DND-41 (cell line): ENCODE data around the gene MSANTD1.

ENCODE experiments used
- ATAC-seq: fragments of 200-7000 bp; cut with Tn5 transposase; 3 replicates; pipeline ENCODE4 v1.9.1; 2021; ENCODE audit warnings: low read depth; ENCODE audit not compliant: insufficient read depth
- DNase-seq: peaks from one replicate; pipeline ENCODE4 v3.0.0-alpha.2; 2020
- H2AFZ ChIP-seq: 2 replicates; pipeline ENCODE4 v1.6.0; 2012; ENCODE audit warnings: low read depth, low read length
- H3K27ac ChIP-seq: 2 replicates; pipeline ENCODE4 v1.5.1; 2012; ENCODE audit warnings: low read length, inconsistent platforms
- H3K27me3 ChIP-seq: fragments of 200-600 bp; sonication (generic); 2 replicates; pipeline ENCODE4 v1.6.0; 2012; ENCODE audit warnings: low read length, mild to moderate bottlenecking, inconsistent platforms; ENCODE audit not compliant: insufficient read depth, poor library complexity
- H3K36me3 ChIP-seq: 2 replicates; pipeline ENCODE4 v1.5.1; 2012; ENCODE audit warnings: low read length, inconsistent platforms; ENCODE audit not compliant: insufficient read depth
- H3K4me1 ChIP-seq: 2 replicates; pipeline ENCODE4 v1.5.1; 2012; ENCODE audit warnings: mild to moderate bottlenecking, low read length; ENCODE audit not compliant: insufficient read depth
- H3K4me2 ChIP-seq: 2 replicates; pipeline ENCODE4 v1.6.0; 2012; ENCODE audit warnings: mild to moderate bottlenecking, moderate library complexity, low read length, inconsistent platforms; ENCODE audit not compliant: insufficient read depth
- H3K4me3 ChIP-seq, 2 experiments: fragments of 200-600 bp in 1 of 2; shearing (Covaris generic) in 1 of 2; 2 replicates each; pipeline ENCODE4 v1.5.1; 2012 to 2016; ENCODE audit warnings: inconsistent platforms in 2 of 2, low read length in 2 of 2, mild to moderate bottlenecking in 2 of 2, low read depth in 1 of 2, moderate library complexity in 1 of 2
- H3K79me2 ChIP-seq: 2 replicates; pipeline ENCODE4 v1.6.0; 2012; ENCODE audit warnings: low read length, inconsistent platforms; ENCODE audit not compliant: insufficient read depth
- H3K9ac ChIP-seq: 2 replicates; pipeline ENCODE4 v1.6.0; 2012; ENCODE audit warnings: low read depth, mild to moderate bottlenecking, inconsistent platforms, low read length, moderate library complexity
- H3K9me3 ChIP-seq: 2 replicates; pipeline ENCODE4 v1.5.1; 2012; ENCODE audit warnings: low read length, moderate library complexity, mild to moderate bottlenecking, inconsistent platforms; ENCODE audit not compliant: insufficient read depth, severe bottlenecking
- H4K20me1 ChIP-seq: 2 replicates; pipeline ENCODE4 v1.6.0; 2012; ENCODE audit warnings: low read length; ENCODE audit not compliant: insufficient read depth
- EZH2 ChIP-seq: IDR thresholded peaks from 3 replicates; pipeline ENCODE4 v1.6.1; 2012; ENCODE audit warnings: borderline replicate concordance, low read depth, mild to moderate bottlenecking, moderate library complexity, low read length, inconsistent platforms; ENCODE audit not compliant: severe bottlenecking
- TF ChIP-seq, protein P1 (sequence below): IDR thresholded peaks from 2 replicates; pipeline ENCODE4 v1.5.1; 2012; ENCODE audit warnings: borderline replicate concordance, low read length, moderate library complexity, mild to moderate bottlenecking; ENCODE audit not compliant: poor library complexity, severe bottlenecking; ENCODE audit errors: extremely low read depth

Gene MSANTD1

DNA sequence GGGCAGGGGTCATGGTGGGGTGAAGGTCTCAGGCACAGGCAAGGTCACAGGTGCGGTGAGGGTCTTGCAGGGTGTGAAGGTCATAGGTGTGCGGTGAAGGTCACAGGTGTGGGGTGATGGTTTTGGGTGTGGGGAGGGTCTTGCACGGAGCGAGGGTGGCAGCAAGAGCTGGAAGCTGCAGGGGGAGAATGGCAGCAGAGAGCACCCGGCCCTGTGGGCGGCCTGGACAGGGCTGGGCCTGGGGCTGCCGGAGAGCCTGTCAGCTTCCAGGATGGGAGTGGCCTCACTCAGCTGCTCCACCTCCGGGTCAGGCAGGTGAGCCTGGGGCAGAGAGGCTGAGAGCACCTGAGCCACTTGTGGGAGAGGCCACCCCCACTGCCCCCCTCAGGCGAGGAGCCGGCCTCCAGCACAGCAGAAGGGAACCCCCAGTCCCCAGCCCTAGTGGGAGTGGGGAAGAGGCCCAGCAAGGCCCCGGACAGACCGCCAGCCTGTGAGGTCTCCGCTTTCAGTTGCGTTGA, 1.5 kb downstream of the MSANTD1 start:
- no peak for ATAC-seq

DNA sequence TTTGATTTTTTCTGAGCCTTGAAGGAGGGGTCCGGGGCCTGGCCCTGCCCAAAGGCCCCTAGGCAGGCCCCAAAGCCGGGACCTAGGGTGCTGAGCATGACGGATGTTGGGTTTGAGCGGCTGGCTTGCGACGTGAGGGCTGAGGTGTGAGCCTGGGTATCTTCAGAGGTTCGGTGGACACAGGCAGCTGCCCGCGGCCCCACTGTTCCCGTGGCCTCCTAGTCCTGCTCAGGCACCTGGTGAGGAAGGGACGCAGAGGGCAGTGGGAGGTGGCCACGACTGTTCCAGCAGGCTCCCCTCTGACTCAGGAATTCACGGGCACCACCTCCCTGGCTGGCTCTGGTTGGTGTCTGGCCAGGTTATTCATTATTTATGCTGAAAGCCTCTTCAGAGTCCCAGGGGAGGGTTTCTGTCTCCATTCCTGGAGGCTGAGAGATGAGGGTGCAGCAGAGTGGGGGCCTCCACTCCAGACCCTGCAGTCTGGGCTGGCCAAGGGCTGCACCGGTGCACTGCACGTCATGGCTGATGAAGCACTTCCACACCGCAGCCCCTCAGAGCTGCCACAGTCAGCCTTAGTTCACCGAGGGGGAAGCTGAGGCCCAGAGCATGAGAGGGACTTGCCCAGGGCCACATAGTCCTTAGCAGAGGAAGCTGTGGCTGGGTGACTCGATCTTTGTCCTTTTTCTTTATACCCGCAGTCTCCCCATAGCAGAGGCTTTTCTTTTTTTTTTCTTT, 2.2 kb downstream of the MSANTD1 start:
- peaks cover 5% of the 10 kb centered on the region; the same call in 1 of the 2 replicates for H4K20me1 ChIP-seq
- H3K4me3 ChIP-seq, result no peak overlapping the region
- H3K79me2 ChIP-seq, result no peaks in the 10 kb centered on the region
- no peaks in the 10 kb centered on the region for H3K9me3 ChIP-seq
- no peaks in the 10 kb centered on the region for H3K27me3 ChIP-seq
- no peak overlapping the region for H3K4me2 ChIP-seq
- no peak overlapping the region for H3K27ac ChIP-seq
- ATAC-seq (0 out of 3 replicates have a peak, but pooled peaks have one; percentile 23), DNase-seq (no peak)
- no peak overlapping the region for H2AFZ ChIP-seq
- TF ChIP-seq, protein P1, sequence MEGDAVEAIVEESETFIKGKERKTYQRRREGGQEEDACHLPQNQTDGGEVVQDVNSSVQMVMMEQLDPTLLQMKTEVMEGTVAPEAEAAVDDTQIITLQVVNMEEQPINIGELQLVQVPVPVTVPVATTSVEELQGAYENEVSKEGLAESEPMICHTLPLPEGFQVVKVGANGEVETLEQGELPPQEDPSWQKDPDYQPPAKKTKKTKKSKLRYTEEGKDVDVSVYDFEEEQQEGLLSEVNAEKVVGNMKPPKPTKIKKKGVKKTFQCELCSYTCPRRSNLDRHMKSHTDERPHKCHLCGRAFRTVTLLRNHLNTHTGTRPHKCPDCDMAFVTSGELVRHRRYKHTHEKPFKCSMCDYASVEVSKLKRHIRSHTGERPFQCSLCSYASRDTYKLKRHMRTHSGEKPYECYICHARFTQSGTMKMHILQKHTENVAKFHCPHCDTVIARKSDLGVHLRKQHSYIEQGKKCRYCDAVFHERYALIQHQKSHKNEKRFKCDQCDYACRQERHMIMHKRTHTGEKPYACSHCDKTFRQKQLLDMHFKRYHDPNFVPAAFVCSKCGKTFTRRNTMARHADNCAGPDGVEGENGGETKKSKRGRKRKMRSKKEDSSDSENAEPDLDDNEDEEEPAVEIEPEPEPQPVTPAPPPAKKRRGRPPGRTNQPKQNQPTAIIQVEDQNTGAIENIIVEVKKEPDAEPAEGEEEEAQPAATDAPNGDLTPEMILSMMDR, result no peak
- no peak for TF ChIP-seq EZH2
- no peak overlapping the region for H3K9ac ChIP-seq
- no peaks in the 10 kb centered on the region for H3K36me3 ChIP-seq
- no peaks in the 10 kb centered on the region for H3K4me1 ChIP-seq

More for the DNA sequence above, 1.5 kb downstream of the MSANTD1 start:
- Histone ChIP-seq H3K4me1 (no peaks in the 10 kb centered on the region), H3K4me2 (no peak overlapping the region), H3K79me2 (no peaks in the 10 kb centered on the region), H2AFZ (no peak overlapping the region), H4K20me1 (peaks cover 6% of the 10 kb centered on the region; the same call in 1 of the 2 replicates), H3K9me3 (no peaks in the 10 kb centered on the region), H3K27ac (no peak overlapping the region), H3K36me3 (no peaks in the 10 kb centered on the region), H3K4me3 (no peak overlapping the region), H3K27me3 (no peaks in the 10 kb centered on the region), H3K9ac (no peak overlapping the region)
- TF ChIP-seq, protein P1, result no peak
- TF ChIP-seq EZH2, result no peak
- DNase-seq, result no peak

DNA sequence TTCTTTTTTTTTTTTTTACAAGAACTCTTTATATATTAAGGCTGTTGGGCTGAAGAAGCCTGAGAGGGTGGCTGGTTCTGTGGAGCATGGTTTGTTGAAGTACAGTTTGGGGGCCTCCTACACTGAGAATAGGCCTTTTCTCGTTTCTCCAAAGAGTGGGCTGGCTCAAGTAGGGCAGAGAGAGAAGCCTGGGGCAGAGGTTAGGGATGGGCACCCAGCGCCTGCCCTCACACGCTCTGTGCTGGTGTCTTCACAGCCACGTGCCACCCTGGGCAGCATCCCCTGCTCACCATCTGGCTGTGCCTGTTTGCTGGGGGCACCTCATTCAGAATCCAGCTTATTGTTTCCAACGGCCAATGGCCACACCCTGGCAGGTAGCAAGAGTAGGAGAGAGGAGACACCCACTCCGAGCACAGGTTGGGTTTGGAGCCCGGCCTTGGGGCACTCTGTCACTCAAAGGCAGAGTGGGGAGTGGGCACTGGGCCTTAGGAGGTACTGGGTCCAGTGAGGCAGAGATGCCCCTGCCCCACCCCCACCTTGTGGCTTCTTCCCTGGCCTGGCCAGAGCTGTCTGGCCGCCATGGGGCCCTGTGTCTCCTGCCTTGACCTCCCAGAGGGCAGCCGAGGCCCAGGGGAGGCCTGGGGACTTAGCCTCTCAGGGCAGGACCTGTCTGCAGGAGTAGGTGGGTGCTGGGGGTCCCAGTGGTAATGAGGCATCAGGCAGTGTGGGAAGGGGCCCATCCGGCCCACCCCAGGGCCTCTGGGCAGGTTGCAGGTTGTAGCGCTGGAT, 2.9 kb downstream of the MSANTD1 start:
- no peaks in the 10 kb centered on the region for H4K20me1 ChIP-seq
- no peaks in the 10 kb centered on the region for H3K9me3 ChIP-seq
- no peak overlapping the region for H3K9ac ChIP-seq
- DNase-seq, result no peak
- TF ChIP-seq, protein P1, result no peak
- TF ChIP-seq EZH2, result no peak
- H3K4me3 ChIP-seq, result no peak overlapping the region
- H3K4me2 ChIP-seq, result no peak overlapping the region
- ATAC-seq, result no peak
- H3K79me2 ChIP-seq, result no peaks in the 10 kb centered on the region
- no peaks in the 10 kb centered on the region for H3K27me3 ChIP-seq
- no peak overlapping the region for H2AFZ ChIP-seq
- no peaks in the 10 kb centered on the region for H3K36me3 ChIP-seq
- no peak overlapping the region for H3K27ac ChIP-seq
- H3K4me1 ChIP-seq, result no peaks in the 10 kb centered on the region
